ENCODE data around the gene RAD23B.
"Not testable (repeated sequence)": the region's sequence is repeated elsewhere in the genome, so short reads cannot be mapped to it uniquely, and the experiment has no call there.

The RAD23B gene

DNA sequence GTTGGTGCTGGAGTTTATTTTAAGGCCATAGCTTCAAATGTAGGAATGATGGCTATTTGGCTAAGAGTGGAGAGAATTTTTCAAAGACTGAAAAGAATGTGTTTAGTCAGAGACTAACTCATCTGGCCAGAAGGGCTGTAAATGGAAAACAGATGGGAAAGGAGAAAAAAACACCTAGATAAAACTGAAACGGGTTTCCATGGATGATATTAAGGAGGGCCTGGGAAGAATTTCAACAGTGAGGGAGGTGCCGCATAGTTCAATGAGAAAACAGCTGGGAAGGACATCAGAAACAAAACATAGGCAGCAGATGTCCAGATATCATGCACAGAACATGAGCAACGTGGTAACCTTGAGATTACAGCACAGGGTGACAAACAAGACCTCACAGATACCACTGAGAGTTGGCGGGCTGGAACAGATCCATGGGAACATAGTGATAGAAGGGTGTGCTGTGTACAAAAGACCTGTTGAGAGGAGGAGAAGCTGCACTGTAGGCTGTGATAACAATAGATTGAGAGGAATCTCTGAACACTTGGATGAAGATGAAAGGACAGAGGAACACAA is 31.2 kb upstream of the RAD23B start:
- no peak for DNase-seq (ENCODE audit: low spot score)
- ChIA-PET CTCF (interaction anchor here (0.6 kb wide), 1 partner anchor 930 kb away, joined by 3 read pairs; no protein-coding TSS in a partner anchor), POLR2A (ENCODE audit: low non-redundant PET) (no interaction called here)
- TF ChIP-seq, protein P1, sequence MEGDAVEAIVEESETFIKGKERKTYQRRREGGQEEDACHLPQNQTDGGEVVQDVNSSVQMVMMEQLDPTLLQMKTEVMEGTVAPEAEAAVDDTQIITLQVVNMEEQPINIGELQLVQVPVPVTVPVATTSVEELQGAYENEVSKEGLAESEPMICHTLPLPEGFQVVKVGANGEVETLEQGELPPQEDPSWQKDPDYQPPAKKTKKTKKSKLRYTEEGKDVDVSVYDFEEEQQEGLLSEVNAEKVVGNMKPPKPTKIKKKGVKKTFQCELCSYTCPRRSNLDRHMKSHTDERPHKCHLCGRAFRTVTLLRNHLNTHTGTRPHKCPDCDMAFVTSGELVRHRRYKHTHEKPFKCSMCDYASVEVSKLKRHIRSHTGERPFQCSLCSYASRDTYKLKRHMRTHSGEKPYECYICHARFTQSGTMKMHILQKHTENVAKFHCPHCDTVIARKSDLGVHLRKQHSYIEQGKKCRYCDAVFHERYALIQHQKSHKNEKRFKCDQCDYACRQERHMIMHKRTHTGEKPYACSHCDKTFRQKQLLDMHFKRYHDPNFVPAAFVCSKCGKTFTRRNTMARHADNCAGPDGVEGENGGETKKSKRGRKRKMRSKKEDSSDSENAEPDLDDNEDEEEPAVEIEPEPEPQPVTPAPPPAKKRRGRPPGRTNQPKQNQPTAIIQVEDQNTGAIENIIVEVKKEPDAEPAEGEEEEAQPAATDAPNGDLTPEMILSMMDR (conservative IDR thresholded peaks at IDR 0.05; ENCODE audit: low read depth) = no peak
- H3K27ac ChIP-seq = no peak overlapping the region

DNA sequence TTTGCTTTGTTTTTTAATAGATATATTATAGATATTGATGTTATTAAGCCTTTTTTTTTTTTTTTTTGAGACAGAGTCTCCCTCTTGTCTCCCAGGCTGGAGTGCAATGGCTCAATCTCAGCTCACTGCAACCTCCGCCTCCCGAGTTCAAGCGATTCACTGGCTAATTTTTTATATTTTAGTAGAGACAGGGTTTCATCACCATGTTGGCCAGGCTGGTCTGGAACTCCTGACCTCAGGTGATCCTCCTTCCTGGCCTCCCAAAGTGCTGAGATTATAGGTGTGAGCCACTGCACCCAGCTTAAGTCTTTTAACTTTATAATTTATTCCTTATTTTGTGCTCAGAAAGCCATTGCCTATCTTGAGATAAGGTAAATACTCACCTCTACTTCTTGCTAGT is 24.2 kb upstream of the RAD23B start:
- TF ChIP-seq, protein P1 (conservative IDR thresholded peaks at IDR 0.05; ENCODE audit: low read depth) = no peak
- CTCF ChIA-PET = interaction anchor here (0.6 kb wide), 1 partner anchor 13 kb away, joined by 3 read pairs; no protein-coding TSS in a partner anchor
- POLR2A ChIA-PET (ENCODE audit: low non-redundant PET) = no interaction called here

DNA sequence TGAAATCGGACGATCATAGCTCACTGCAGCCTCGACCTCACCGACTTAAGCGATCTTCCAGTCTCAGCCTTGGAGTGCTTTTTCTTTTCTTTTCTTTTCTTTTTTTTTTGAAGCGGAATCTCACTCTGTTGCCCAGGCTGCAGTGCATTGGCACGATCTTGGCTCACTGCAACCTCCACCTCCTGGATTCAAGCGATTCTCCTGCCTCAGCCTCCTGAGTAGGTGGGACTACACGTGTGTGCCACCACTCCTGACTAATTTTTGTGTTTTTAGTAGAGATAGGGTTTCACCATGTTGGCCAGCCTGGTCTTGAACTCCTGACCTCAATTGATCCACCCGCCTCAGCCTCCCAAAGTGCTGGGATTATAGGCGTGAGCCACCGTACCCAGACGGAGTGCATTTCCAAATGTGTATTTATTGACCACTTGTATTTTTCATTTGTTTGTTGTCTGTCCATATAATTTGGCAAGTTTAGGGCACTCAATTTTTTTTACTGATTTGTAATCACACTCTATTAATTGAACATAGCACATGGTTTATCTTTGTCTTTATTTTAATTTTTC is 23.2 kb upstream of the RAD23B start:
- DNase-seq (ENCODE audit: low spot score); H3K27ac ChIP-seq; POLR2A ChIA-PET (ENCODE audit: low non-redundant PET): not testable (repeated sequence)
- CTCF ChIA-PET = interaction anchor here (0.7 to 1.4 kb wide), 2 partner anchors 11 to 102 kb away, joined by 3 to 10 read pairs; no protein-coding TSS in a partner anchor

More for the DNA sequence above, 24.2 kb upstream of the RAD23B start:
- no peak overlapping the region for H3K27ac ChIP-seq
- no peak for DNase-seq (ENCODE audit: low spot score)

DNA sequence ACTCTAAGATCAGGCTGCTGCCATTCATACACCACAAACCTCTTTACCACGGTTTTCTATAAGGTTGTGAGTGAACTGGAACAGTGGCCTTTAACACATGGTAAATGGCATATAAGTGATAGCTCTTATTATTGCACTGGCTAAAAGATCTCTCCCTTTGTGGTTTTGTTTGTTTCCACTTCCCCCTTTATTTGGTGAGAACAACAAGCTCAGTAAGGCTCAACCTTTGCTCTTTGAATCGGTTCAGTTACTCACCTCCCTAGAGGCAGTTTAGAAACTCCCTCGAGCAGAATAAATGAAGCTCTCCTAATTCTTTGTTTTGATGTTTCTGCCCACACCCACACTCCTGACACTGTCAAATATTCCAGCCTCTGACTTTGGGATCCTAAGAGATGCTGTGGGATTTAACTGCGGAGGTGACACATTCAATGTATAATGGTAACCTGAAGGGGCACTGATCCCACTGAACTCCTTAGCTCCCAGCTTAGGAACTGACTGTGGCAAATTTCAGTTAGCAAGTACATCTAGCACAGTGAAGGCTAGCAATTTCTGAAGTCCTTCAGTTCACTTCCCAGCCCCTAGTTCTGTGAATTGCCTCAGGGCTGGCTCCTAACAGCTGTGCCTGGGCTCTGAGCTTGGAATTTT is 22.5 kb upstream of the RAD23B start:
- no peak for DNase-seq (ENCODE audit: low spot score)
- CTCF ChIA-PET = interaction anchor here (0.6 to 1.4 kb wide), 4 partner anchors 10 to 175 kb away, joined by 3 to 10 read pairs (median 3); no protein-coding TSS in a partner anchor
- TF ChIP-seq, protein P1 (conservative IDR thresholded peaks at IDR 0.05; ENCODE audit: low read depth) = no peak
- POLR2A ChIA-PET (ENCODE audit: low non-redundant PET) = interaction anchor here (0.6 kb wide), 1 partner anchor 70 kb away, joined by 4 read pairs; no protein-coding TSS in a partner anchor
- no peak overlapping the region for H3K27ac ChIP-seq

DNA sequence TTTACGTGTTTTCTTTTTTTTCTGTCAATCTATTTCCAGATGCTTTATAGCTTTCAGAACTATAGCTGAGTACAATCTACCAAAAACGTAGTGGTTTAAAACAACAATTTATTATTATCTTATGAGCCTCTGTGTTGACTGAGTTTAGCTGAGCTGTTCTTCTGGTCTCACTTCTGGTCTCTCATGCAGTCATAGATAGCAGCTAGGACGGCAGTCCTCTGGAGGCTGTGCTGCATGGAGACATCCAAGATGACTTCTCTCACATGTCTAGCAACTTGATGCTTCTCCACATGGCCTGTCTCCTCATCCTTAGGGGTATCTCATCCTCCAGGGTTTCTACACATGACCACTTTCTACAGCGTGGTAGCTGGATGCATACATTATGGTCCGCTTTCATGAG is 22.0 kb upstream of the RAD23B start:
- POLR2A ChIA-PET (ENCODE audit: low non-redundant PET) = interaction anchor here (0.6 kb wide), 1 partner anchor 70 kb away, joined by 4 read pairs; no protein-coding TSS in a partner anchor
- CTCF ChIA-PET = interaction anchor here (0.6 to 1.4 kb wide), 3 partner anchors 10 to 175 kb away, joined by 3 to 10 read pairs (median 3); no protein-coding TSS in a partner anchor
- DNase-seq (ENCODE audit: low spot score) = no peak
- TF ChIP-seq, protein P1 (conservative IDR thresholded peaks at IDR 0.05; ENCODE audit: low read depth) = no peak
- no peak overlapping the region for H3K27ac ChIP-seq

DNA sequence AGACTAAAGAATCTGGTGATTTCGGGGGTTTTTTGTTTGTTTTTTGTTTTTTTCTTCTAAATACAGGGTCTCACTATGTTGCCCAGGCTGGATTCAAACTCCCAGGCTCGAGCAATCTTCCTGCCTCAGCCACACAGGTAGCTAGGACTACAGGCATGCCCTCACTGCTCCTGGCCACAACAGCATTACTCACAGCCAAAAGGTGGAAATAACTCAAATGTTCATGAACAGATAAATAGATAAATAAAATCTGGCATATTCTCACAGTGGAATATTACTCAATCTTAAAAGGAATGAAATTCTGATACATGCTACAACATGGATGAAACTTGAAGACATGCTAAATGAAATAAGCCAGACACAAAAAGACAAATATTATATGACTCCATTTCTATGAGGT is 19.8 kb upstream of the RAD23B start:
- no peak for DNase-seq (ENCODE audit: low spot score)
- TF ChIP-seq, protein P1 (conservative IDR thresholded peaks at IDR 0.05; ENCODE audit: low read depth) = no peak
- CTCF ChIA-PET = interaction anchor here (0.7 kb wide), 1 partner anchor 77 kb away, joined by 3 read pairs; no protein-coding TSS in a partner anchor
- no peak overlapping the region for H3K27ac ChIP-seq
- POLR2A ChIA-PET (ENCODE audit: low non-redundant PET) = no interaction called here

Measured in RWPE1 (cell line).